DND-41 (cell line): ENCODE data around the gene SEL1L2.
A peak's percentile ranks its signal among the peaks of the same experiment; 100 is the strongest.

Source experiments
- ATAC-seq: fragments of 200-7000 bp; cut with Tn5 transposase; 3 replicates; pipeline ENCODE4 v1.9.1; 2021; ENCODE audit warnings: low read depth; ENCODE audit not compliant: insufficient read depth
- DNase-seq: peaks from one replicate; pipeline ENCODE4 v3.0.0-alpha.2; 2020
- H2AFZ ChIP-seq: 2 replicates; pipeline ENCODE4 v1.6.0; 2012; ENCODE audit warnings: low read depth, low read length
- H3K27ac ChIP-seq: 2 replicates; pipeline ENCODE4 v1.5.1; 2012; ENCODE audit warnings: low read length, inconsistent platforms
- H3K27me3 ChIP-seq: fragments of 200-600 bp; sonication (generic); 2 replicates; pipeline ENCODE4 v1.6.0; 2012; ENCODE audit warnings: low read length, mild to moderate bottlenecking, inconsistent platforms; ENCODE audit not compliant: insufficient read depth, poor library complexity
- H3K36me3 ChIP-seq: 2 replicates; pipeline ENCODE4 v1.5.1; 2012; ENCODE audit warnings: low read length, inconsistent platforms; ENCODE audit not compliant: insufficient read depth
- H3K4me1 ChIP-seq: 2 replicates; pipeline ENCODE4 v1.5.1; 2012; ENCODE audit warnings: mild to moderate bottlenecking, low read length; ENCODE audit not compliant: insufficient read depth
- H3K4me2 ChIP-seq: 2 replicates; pipeline ENCODE4 v1.6.0; 2012; ENCODE audit warnings: mild to moderate bottlenecking, moderate library complexity, low read length, inconsistent platforms; ENCODE audit not compliant: insufficient read depth
- H3K4me3 ChIP-seq, 2 experiments: fragments of 200-600 bp in 1 of 2; shearing (Covaris generic) in 1 of 2; 2 replicates each; pipeline ENCODE4 v1.5.1; 2012 to 2016; ENCODE audit warnings: inconsistent platforms in 2 of 2, low read length in 2 of 2, mild to moderate bottlenecking in 2 of 2, low read depth in 1 of 2, moderate library complexity in 1 of 2
- H3K79me2 ChIP-seq: 2 replicates; pipeline ENCODE4 v1.6.0; 2012; ENCODE audit warnings: low read length, inconsistent platforms; ENCODE audit not compliant: insufficient read depth
- H3K9ac ChIP-seq: 2 replicates; pipeline ENCODE4 v1.6.0; 2012; ENCODE audit warnings: low read depth, mild to moderate bottlenecking, inconsistent platforms, low read length, moderate library complexity
- H3K9me3 ChIP-seq: 2 replicates; pipeline ENCODE4 v1.5.1; 2012; ENCODE audit warnings: low read length, moderate library complexity, mild to moderate bottlenecking, inconsistent platforms; ENCODE audit not compliant: insufficient read depth, severe bottlenecking
- H4K20me1 ChIP-seq: 2 replicates; pipeline ENCODE4 v1.6.0; 2012; ENCODE audit warnings: low read length; ENCODE audit not compliant: insufficient read depth
- CTCF ChIP-seq: IDR thresholded peaks from 2 replicates; pipeline ENCODE4 v1.5.1; 2012; ENCODE audit warnings: borderline replicate concordance, low read length, moderate library complexity, mild to moderate bottlenecking; ENCODE audit not compliant: poor library complexity, severe bottlenecking; ENCODE audit errors: extremely low read depth
- EZH2 ChIP-seq: IDR thresholded peaks from 3 replicates; pipeline ENCODE4 v1.6.1; 2012; ENCODE audit warnings: borderline replicate concordance, low read depth, mild to moderate bottlenecking, moderate library complexity, low read length, inconsistent platforms; ENCODE audit not compliant: severe bottlenecking

Gene SEL1L2

GRCh38 chr20:13821876-13822275 lies 168.5 kb downstream of the SEL1L2 start:
- H3K36me3 ChIP-seq: peaks cover 28% of the 10 kb centered on the region
- no peak overlapping the region for H3K27ac ChIP-seq
- no peaks in the 10 kb centered on the region for H3K4me1 ChIP-seq
- H4K20me1 ChIP-seq: no peaks in the 10 kb centered on the region
- H3K4me2 ChIP-seq: no peak overlapping the region
- DNase-seq (no peak), ATAC-seq (0 out of 3 replicates have a peak, but pooled peaks have one; percentile 25)
- H3K9me3 ChIP-seq: no peaks in the 10 kb centered on the region
- no peak overlapping the region for H2AFZ ChIP-seq
- H3K9ac ChIP-seq: no peak overlapping the region
- H3K79me2 ChIP-seq: no peaks in the 10 kb centered on the region
- H3K4me3 ChIP-seq: no peak overlapping the region
- H3K27me3 ChIP-seq: no peaks in the 10 kb centered on the region
- TF ChIP-seq CTCF (no peak), EZH2 (no peak)

GRCh38 chr20:13819885-13820645 lies 170.3 kb downstream of the SEL1L2 start:
- Histone ChIP-seq H3K27me3 (no peaks in the 10 kb centered on the region), H3K36me3 (peaks cover 44% of the 10 kb centered on the region), H3K27ac (no peak overlapping the region), H3K4me3 (no peak overlapping the region), H3K4me2 (no peak overlapping the region), H3K9me3 (no peaks in the 10 kb centered on the region), H4K20me1 (no peaks in the 10 kb centered on the region), H3K4me1 (no peaks in the 10 kb centered on the region), H3K79me2 (no peaks in the 10 kb centered on the region), H3K9ac (no peak overlapping the region), H2AFZ (no peak overlapping the region)
- peak; percentile 33 for DNase-seq
- peak; percentile 70 for ATAC-seq
- peak; percentile 70 for TF ChIP-seq CTCF
- no peak for TF ChIP-seq EZH2

- TF ChIP-seq EZH2 (no peak), CTCF (no peak)
- H3K36me3 ChIP-seq: peaks cover 71% of the 10 kb centered on the region
- DNase-seq: no peak
- H4K20me1 ChIP-seq: no peaks in the 10 kb centered on the region
- no peak overlapping the region for H3K4me2 ChIP-seq
- H3K27me3 ChIP-seq: no peaks in the 10 kb centered on the region
- no peaks in the 10 kb centered on the region for H3K9me3 ChIP-seq
- no peak overlapping the region for H3K4me3 ChIP-seq
- H3K27ac ChIP-seq: no peak overlapping the region
- H2AFZ ChIP-seq: no peak overlapping the region
- no peaks in the 10 kb centered on the region for H3K79me2 ChIP-seq
- no peak overlapping the region for H3K9ac ChIP-seq
- no peaks in the 10 kb centered on the region for H3K4me1 ChIP-seq
- ATAC-seq: no peak
Measured at GRCh38 chr20:13817342-13817741, 173.1 kb downstream of the SEL1L2 start.
